ENCODE measurements around the gene FPR3. TPM values are rescaled to one million over a fixed set of nuclear protein-coding genes. Genes with fewer than 3 reads are reported as not detected.

FPR3 gene
- total RNA-seq, 4 donors from 2014 or later: 0.61 to 8.9 (median 3.6) TPM

GRCh38 chr19:51751655-51752054, 43.3 kb upstream of the FPR3 start, which contains the start of gene FPR1:
Gene FPR1, minus strand, starts transcription at chr19:51751878. Its CDS starts 4,884 bp downstream, at chr19:51746994.
- DNase-seq: no peak
- no peaks in the 10 kb centered on the region for H3K4me1 ChIP-seq
- no peaks in the 10 kb centered on the region for H3K36me3 ChIP-seq
- intact Hi-C loops (cut with DNase I): no loop called here
- H3K27ac ChIP-seq: peak within 1 kb of the TSS in 2 of 4 donors; percentile 22 to 49
- H3K27me3 ChIP-seq: no peaks in the 10 kb centered on the region
- 32 to 65% methylated on average over 2 of the region's 2 CpGs for WGBS, 2 donors
- H3K4me3 ChIP-seq: peak within 1 kb of the TSS in 2 of 4 donors; percentile 5 to 31
- no peaks in the 10 kb centered on the region for H3K9me3 ChIP-seq
- TF ChIP-seq CTCF (IDR thresholded peaks at IDR 0.05) (no peak), POLR2A (IDR thresholded peaks at IDR 0.05) (peak in 1 of 4 donors; percentile 47)

- intact Hi-C loops (cut with DNase I): no loop called here
- TF ChIP-seq CTCF (IDR thresholded peaks at IDR 0.05) (no peak), POLR2A (IDR thresholded peaks at IDR 0.05) (no peak)
- 72 to 76% methylated on average over 6 of the region's 6 CpGs for WGBS, 2 donors
- Histone ChIP-seq H3K27me3 (no peaks in the 10 kb centered on the region), H3K36me3 (no peaks in the 10 kb centered on the region), H3K4me1 (no peaks in the 10 kb centered on the region), H3K4me3 (no peak overlapping the region), H3K27ac (peak overlapping the region in 2 of 4 donors; percentile 17 to 58), H3K9me3 (no peaks in the 10 kb centered on the region)
- no peak for DNase-seq
Observed at GRCh38 chr19:51754109-51754508, 40.8 kb upstream of the FPR3 start.

- TF ChIP-seq CTCF (IDR thresholded peaks at IDR 0.05) (no peak), POLR2A (IDR thresholded peaks at IDR 0.05) (no peak)
- 77 to 85% methylated on average over 4 of the region's 4 CpGs for WGBS, 2 donors
- H3K27ac ChIP-seq: peak overlapping the region in 2 of 4 donors; percentile 17 to 58
- H3K9me3 ChIP-seq: no peaks in the 10 kb centered on the region
- no peak overlapping the region for H3K4me3 ChIP-seq
- no peaks in the 10 kb centered on the region for H3K36me3 ChIP-seq
- DNase-seq: no peak
- H3K27me3 ChIP-seq: no peaks in the 10 kb centered on the region
- H3K4me1 ChIP-seq: no peaks in the 10 kb centered on the region
- intact Hi-C loops (cut with DNase I): no loop called here
Observed at GRCh38 chr19:51754770-51755169, 40.2 kb upstream of the FPR3 start.

GRCh38 chr19:51755571-51755970, 39.4 kb upstream of the FPR3 start:
- H3K36me3 ChIP-seq: no peaks in the 10 kb centered on the region
- H3K27me3 ChIP-seq: peaks cover 0 to under 1% (median 0%) of the 10 kb centered on the region in 4 donors
- 73 to 80% methylated on average over 7 of the region's 7 CpGs for WGBS, 2 donors
- no peak overlapping the region for H3K27ac ChIP-seq
- DNase-seq: no peak
- no peaks in the 10 kb centered on the region for H3K4me1 ChIP-seq
- H3K9me3 ChIP-seq: no peaks in the 10 kb centered on the region
- intact Hi-C loops (cut with DNase I): no loop called here
- no peak for TF ChIP-seq POLR2A (IDR thresholded peaks at IDR 0.05)
- TF ChIP-seq CTCF (IDR thresholded peaks at IDR 0.05): no peak
- no peak overlapping the region for H3K4me3 ChIP-seq

GRCh38 chr19:51760697-51761356, 34.1 kb upstream of the FPR3 start, which contains the start of gene FPR2:
Gene FPR2, plus strand, starts transcription at chr19:51761180. Its CDS starts 7,479 bp downstream, at chr19:51768659.
- H3K4me1 ChIP-seq: no peaks in the 10 kb centered on the region
- WGBS, 2 donors: 54 to 56% methylated on average over 8 of the region's 8 CpGs
- H3K27ac ChIP-seq: no peak within 1 kb of the TSS
- peaks cover 0 to 21% (median 0%) of the 10 kb centered on the region in 4 donors for H3K27me3 ChIP-seq
- no peak for DNase-seq
- no peak for TF ChIP-seq CTCF (IDR thresholded peaks at IDR 0.05)
- TF ChIP-seq POLR2A (IDR thresholded peaks at IDR 0.05): no peak
- H3K9me3 ChIP-seq: no peaks in the 10 kb centered on the region
- H3K36me3 ChIP-seq: no peaks in the 10 kb centered on the region
- H3K4me3 ChIP-seq: no peak within 1 kb of the TSS
- intact Hi-C loops (cut with DNase I): no loop called here
